Activated CD8-positive, alpha-beta T cell treated with anti-CD3 and anti-CD28 coated beads for 36 hours (primary cell): ENCODE results near the gene KDM2A. TPM values are rescaled to one million over a fixed set of nuclear protein-coding genes. Genes with fewer than 3 reads are reported as not detected.
A peak's percentile ranks its signal among the peaks of the same experiment; 100 is the strongest.

Experiments used
- ATAC-seq: fragments of 200-7000 bp; cut with Tn5 transposase; one replicate; pipeline ENCODE4 v1.10.0; 2021; ENCODE audit warnings: mild to moderate bottlenecking, moderate library complexity
- CTCF ChIA-PET: fragments of 350-600 bp; sonication (Branson Sonifier 250); formaldehyde crosslinking; loops from one replicate; lab custom pipeline; 2021; ENCODE audit warnings: antibody characterized with exemption; lab: Charles Lee
- POLR2A ChIA-PET: fragments of 350-600 bp; sonication (Branson Sonifier 250); formaldehyde crosslinking; loops from one replicate; lab custom pipeline; 2021; ENCODE audit warnings: antibody characterized with exemption; lab: Charles Lee
- DNase-seq: peaks from one replicate; pipeline ENCODE4 v3.0.0-alpha.2; 2020
- H3K27ac Mint-ChIP-seq: one replicate; pipeline ENCODE4 v1.8.0; 2021; ENCODE audit warnings: mild to moderate bottlenecking, mixed read lengths
- H3K27me3 Mint-ChIP-seq: one replicate; pipeline ENCODE4 v1.8.0; 2021; ENCODE audit warnings: mixed read lengths
- H3K36me3 Mint-ChIP-seq: one replicate; pipeline ENCODE4 v1.8.0; 2021; ENCODE audit warnings: low read depth, mixed read lengths
- H3K4me1 Mint-ChIP-seq: one replicate; pipeline ENCODE4 v1.8.0; 2021; ENCODE audit warnings: low read depth, mixed read lengths
- H3K4me3 Mint-ChIP-seq: one replicate; pipeline ENCODE4 v1.8.0; 2021; ENCODE audit warnings: mild to moderate bottlenecking, moderate library complexity, mixed read lengths
- H3K9me3 Mint-ChIP-seq: one replicate; pipeline ENCODE4 v1.8.0; 2021; ENCODE audit warnings: mixed read lengths
- intact Hi-C: fragments of 100-400 bp; cut with micrococcal nuclease; formaldehyde crosslinking; loops from one replicate; pipeline ENCODE4 v1.10.0; 2022
- total RNA-seq, 2 experiments: library from RNA; stranded (reverse); gene quantifications; one replicate each; pipeline ENCODE4 v1.2.3, GENCODE V29; 2021
- TF ChIP-seq, protein P1 (sequence below): fragments of 200-600 bp; IDR thresholded peaks from one replicate; pipeline ENCODE4 v1.8.0; 2022; ENCODE audit warnings: antibody characterized with exemption, mild to moderate bottlenecking

The KDM2A gene
- total RNA-seq, 2 experiments from 2014 or later = 79.6 to 88.1 TPM

DNA sequence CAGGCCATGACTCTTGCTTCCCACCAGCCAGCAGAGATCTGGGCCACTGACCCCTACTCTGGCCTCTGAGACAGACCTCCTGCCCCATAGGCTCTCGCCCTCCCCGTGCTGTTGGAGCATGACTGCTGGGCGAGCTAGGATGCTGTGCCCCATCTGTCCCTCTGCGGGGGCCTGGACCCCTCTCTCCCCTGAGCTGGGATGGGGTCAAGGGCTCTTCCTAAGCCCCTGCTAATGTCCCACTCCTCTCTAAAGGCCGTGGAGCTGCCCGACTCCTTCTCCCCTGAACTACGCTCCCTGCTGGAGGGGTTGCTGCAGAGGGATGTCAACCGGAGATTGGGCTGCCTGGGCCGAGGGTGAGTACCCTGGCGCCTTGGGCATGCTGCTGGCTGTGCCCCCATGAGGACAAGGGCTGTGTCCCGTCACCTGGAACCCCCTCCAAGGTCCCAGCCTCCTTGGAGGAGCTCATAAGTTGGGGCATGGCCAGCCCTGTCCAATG is 163.9 kb downstream of the KDM2A start:
- H3K4me3 Mint-ChIP-seq = no peak overlapping the region

DNA sequence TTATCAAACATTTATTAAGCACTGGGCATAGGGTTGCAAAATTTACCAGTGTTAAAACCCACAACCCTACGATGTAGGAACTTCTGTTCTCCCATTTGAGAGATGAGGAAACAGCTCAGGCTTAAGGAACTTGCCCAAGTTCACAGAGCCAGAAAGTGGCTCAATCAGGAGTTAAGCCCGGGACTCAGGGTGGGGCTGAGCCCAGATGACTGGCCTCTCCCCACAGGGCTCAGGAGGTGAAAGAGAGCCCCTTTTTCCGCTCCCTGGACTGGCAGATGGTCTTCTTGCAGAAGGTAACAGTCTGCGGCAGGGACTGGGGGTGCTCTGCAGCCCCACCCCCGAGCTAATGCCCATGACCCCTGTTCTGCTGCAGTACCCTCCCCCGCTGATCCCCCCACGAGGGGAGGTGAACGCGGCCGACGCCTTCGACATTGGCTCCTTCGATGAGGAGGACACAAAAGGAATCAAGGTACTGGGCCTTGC is 164.5 kb downstream of the KDM2A start:
- H3K4me3 Mint-ChIP-seq = no peak overlapping the region
- CTCF ChIA-PET = interaction anchor here (1.2 to 2.6 kb wide), 4 partner anchors 11 to 68 kb away, joined by 3 to 11 read pairs (median 5); no protein-coding TSS in a partner anchor
- TF ChIP-seq, protein P1, sequence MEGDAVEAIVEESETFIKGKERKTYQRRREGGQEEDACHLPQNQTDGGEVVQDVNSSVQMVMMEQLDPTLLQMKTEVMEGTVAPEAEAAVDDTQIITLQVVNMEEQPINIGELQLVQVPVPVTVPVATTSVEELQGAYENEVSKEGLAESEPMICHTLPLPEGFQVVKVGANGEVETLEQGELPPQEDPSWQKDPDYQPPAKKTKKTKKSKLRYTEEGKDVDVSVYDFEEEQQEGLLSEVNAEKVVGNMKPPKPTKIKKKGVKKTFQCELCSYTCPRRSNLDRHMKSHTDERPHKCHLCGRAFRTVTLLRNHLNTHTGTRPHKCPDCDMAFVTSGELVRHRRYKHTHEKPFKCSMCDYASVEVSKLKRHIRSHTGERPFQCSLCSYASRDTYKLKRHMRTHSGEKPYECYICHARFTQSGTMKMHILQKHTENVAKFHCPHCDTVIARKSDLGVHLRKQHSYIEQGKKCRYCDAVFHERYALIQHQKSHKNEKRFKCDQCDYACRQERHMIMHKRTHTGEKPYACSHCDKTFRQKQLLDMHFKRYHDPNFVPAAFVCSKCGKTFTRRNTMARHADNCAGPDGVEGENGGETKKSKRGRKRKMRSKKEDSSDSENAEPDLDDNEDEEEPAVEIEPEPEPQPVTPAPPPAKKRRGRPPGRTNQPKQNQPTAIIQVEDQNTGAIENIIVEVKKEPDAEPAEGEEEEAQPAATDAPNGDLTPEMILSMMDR = no peak
- intact Hi-C loops = no loop called here
- ATAC-seq (no peak), DNase-seq (no peak)
- peak overlapping the region; percentile 61 for H3K27ac Mint-ChIP-seq
- no peaks in the 10 kb centered on the region for H3K27me3 Mint-ChIP-seq
- POLR2A ChIA-PET = interaction anchor here (0.7 to 9.3 kb wide), 8 partner anchors 9 to 153 kb away, joined by 3 to 89 read pairs (median 4); partner anchors contain the start of genes GRK2 and SSH3
- H3K36me3 Mint-ChIP-seq = peaks cover 56% of the 10 kb centered on the region
- peaks cover 37% of the 10 kb centered on the region for H3K4me1 Mint-ChIP-seq
- no peaks in the 10 kb centered on the region for H3K9me3 Mint-ChIP-seq

More for the DNA sequence above, 163.9 kb downstream of the KDM2A start:
- ChIA-PET CTCF (interaction anchor here (1.2 to 2.6 kb wide), 4 partner anchors 10 to 69 kb away, joined by 3 to 11 read pairs (median 5); no protein-coding TSS in a partner anchor), POLR2A (interaction anchor here (0.7 to 9.3 kb wide), 9 partner anchors 8 to 154 kb away, joined by 3 to 89 read pairs (median 3); partner anchors contain the start of genes GRK2 and SSH3)
- peak overlapping the region; percentile 76 for H3K27ac Mint-ChIP-seq
- TF ChIP-seq, protein P1 = no peak
- peaks cover 60% of the 10 kb centered on the region for H3K36me3 Mint-ChIP-seq
- H3K27me3 Mint-ChIP-seq = no peaks in the 10 kb centered on the region
- peaks cover 40% of the 10 kb centered on the region for H3K4me1 Mint-ChIP-seq
- no peak for DNase-seq
- no peak for ATAC-seq
- no peaks in the 10 kb centered on the region for H3K9me3 Mint-ChIP-seq
- intact Hi-C loops = no loop called here

DNA sequence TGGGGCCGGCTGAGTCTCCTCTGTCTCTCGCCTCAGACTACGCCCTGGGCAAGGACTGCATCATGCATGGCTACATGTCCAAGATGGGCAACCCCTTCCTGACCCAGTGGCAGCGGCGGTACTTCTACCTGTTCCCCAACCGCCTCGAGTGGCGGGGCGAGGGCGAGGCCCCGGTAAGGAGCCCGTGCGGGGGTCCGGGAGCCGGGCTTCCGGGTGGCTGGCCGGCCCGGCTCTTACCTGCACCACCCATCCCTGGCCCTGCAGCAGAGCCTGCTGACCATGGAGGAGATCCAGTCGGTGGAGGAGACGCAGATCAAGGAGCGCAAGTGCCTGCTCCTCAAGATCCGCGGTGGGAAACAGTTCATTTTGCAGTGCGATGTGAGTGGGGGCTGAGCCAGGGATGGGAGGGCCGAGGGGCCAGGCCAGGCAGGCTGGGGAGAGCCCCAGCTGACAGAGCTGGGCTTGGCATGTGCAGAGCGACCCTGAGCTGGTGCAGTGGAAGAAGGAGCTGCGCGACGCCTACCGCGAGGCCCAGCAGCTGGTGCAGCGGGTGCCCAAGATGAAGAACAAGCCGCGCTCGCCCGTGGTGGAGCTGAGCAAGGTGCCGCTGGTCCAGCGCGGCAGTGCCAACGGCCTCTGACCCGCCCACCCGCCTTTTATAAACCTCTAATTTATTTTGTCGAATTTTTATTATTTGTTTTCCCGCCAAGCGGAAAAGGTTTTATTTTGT is 165.9 kb downstream of the KDM2A start:
- H3K4me3 Mint-ChIP-seq = no peak overlapping the region

DNA sequence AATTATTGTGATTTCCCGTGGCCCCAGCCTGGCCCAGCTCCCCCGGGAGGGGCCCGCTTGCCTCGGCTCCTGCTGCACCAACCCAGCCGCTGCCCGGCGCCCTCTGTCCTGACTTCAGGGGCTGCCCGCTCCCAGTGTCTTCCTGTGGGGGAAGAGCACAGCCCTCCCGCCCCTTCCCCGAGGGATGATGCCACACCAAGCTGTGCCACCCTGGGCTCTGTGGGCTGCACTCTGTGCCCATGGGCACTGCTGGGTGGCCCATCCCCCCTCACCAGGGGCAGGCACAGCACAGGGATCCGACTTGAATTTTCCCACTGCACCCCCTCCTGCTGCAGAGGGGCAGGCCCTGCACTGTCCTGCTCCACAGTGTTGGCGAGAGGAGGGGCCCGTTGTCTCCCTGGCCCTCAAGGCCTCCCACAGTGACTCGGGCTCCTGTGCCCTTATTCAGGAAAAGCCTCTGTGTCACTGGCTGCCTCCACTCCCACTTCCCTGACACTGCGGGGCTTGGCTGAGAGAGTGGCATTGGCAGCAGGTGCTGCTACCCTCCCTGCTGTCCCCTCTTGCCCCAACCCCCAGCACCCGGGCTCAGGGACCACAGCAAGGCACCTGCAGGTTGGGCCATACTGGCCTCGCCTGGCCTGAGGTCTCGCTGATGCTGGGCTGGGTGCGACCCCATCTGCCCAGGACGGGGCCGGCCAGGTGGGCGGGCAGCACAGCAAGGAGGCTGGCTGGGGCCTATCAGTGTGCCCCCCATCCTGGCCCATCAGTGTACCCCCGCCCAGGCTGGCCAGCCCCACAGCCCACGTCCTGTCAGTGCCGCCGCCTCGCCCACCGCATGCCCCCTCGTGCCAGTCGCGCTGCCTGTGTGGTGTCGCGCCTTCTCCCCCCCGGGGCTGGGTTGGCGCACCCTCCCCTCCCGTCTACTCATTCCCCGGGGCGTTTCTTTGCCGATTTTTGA is 166.8 kb downstream of the KDM2A start:
- peaks cover 40% of the 10 kb centered on the region for H3K4me1 Mint-ChIP-seq

More for the DNA sequence above, 165.9 kb downstream of the KDM2A start:
- peaks cover 48% of the 10 kb centered on the region for H3K36me3 Mint-ChIP-seq
- CTCF ChIA-PET = no interaction called here
- H3K4me1 Mint-ChIP-seq = peaks cover 33% of the 10 kb centered on the region
- H3K27me3 Mint-ChIP-seq = no peaks in the 10 kb centered on the region
- intact Hi-C loops = no loop called here
- TF ChIP-seq, protein P1 = no peak
- no peak for DNase-seq
- POLR2A ChIA-PET = interaction anchor here (0.7 to 9.3 kb wide), 4 partner anchors 8 to 30 kb away, joined by 3 to 89 read pairs (median 4); partner anchors contain the start of gene GRK2
- H3K27ac Mint-ChIP-seq = peak overlapping the region; percentile 61
- ATAC-seq = no peak
- H3K9me3 Mint-ChIP-seq = no peaks in the 10 kb centered on the region

More for the DNA sequence above, 166.8 kb downstream of the KDM2A start:
- CTCF ChIA-PET = interaction anchor here (3.1 to 4.1 kb wide), 2 partner anchors 10 to 16 kb away, joined by 21 to 55 read pairs; no protein-coding TSS in a partner anchor
- Mint-ChIP-seq H3K36me3 (peaks cover 46% of the 10 kb centered on the region), H3K4me3 (peak overlapping the region; percentile 72), H3K27me3 (no peaks in the 10 kb centered on the region), H3K9me3 (no peaks in the 10 kb centered on the region), H3K27ac (peak overlapping the region; percentile 99)
- ATAC-seq = no peak
- DNase-seq = peak; percentile 46
- POLR2A ChIA-PET = interaction anchor here (0.7 to 9.2 kb wide), 6 partner anchors 9 to 29 kb away, joined by 3 to 308 read pairs (median 6); partner anchors contain the start of genes GRK2 and SSH3
- intact Hi-C loops = no loop called here
- TF ChIP-seq, protein P1 = no peak
